Vagina (tissue), 2 donors: ENCODE measurements around the gene CCDC13.

Source experiments
- CTCF ChIP-seq, 3 experiments: fragments of 450-650 bp in 2 of 3; fragments of 200-600 bp in 1 of 3; sonication (generic) in 1 of 3; IDR thresholded peaks; one replicate each; pipeline ENCODE4 v1.5.1; 2017 to 2019; ENCODE audit warnings: antibody characterized with exemption in 3 of 3, mild to moderate bottlenecking in 2 of 3, moderate library complexity in 2 of 3
- POLR2A ChIP-seq, 2 donors: fragments of 450-650 bp; IDR thresholded peaks; one replicate each; pipeline ENCODE4 v1.6.1; 2017; ENCODE audit warnings: antibody characterized with exemption in 2 of 2, mild to moderate bottlenecking in 2 of 2, moderate library complexity in 2 of 2
- POLR2AphosphoS5 ChIP-seq, 2 donors: sonication (generic); formaldehyde crosslinking; IDR thresholded peaks; one replicate each; pipeline ENCODE4 v1.9.0; 2017; ENCODE audit warnings: antibody characterized with exemption in 2 of 2, mild to moderate bottlenecking in 2 of 2, low read depth in 1 of 2; ENCODE audit not compliant: insufficient read depth in 1 of 2

- TF ChIP-seq CTCF (IDR thresholded peaks at IDR 0.05) = no peak
- TF ChIP-seq POLR2A (IDR thresholded peaks at IDR 0.05) = no peak
- no peak for TF ChIP-seq POLR2AphosphoS5 (IDR thresholded peaks at IDR 0.05; ENCODE audit: insufficient read depth in 1 of 2, low read depth in 1 of 2)
Observed at GRCh38 chr3:42763021-42763420, 10.0 kb downstream of the CCDC13 start.
